HG03039 (cell line): ENCODE data around the gene COTL1.
"Not testable (repeated sequence)": the region's sequence is repeated elsewhere in the genome, so short reads cannot be mapped to it uniquely, and the experiment has no call there.

Experiments
- ATAC-seq: cut with Tn5 transposase; IDR thresholded peaks from one replicate; pipeline ENCODE4 v1.9.1; 2021; ENCODE audit warnings: mild to moderate bottlenecking, moderate library complexity; ENCODE audit not compliant: unreplicated experiment

The COTL1 gene

GRCh38 chr16:84535408-84535807 is 82.5 kb downstream of the COTL1 start:
- ATAC-seq, result no peak

- ATAC-seq, result no peak
These were observed 83.1 kb downstream of the COTL1 start for GRCh38 chr16:84534815-84535214.

GRCh38 chr16:84532855-84533486 is 84.9 kb downstream of the COTL1 start:
- ATAC-seq, result no peak

- ATAC-seq, result no peak
These were observed 85.6 kb downstream of the COTL1 start for GRCh38 chr16:84532291-84532724.

- no peak for ATAC-seq
These were observed 86.2 kb downstream of the COTL1 start for GRCh38 chr16:84531671-84532111.

GRCh38 chr16:84530590-84530989 is 87.3 kb downstream of the COTL1 start:
- no peak for ATAC-seq

- ATAC-seq, result no peak
These were observed 88.3 kb downstream of the COTL1 start for GRCh38 chr16:84529607-84530006.

- no peak for ATAC-seq
These were observed 89.6 kb downstream of the COTL1 start for GRCh38 chr16:84528322-84528721.

- ATAC-seq, result no peak
These were observed 90.2 kb downstream of the COTL1 start for GRCh38 chr16:84527532-84528269.

GRCh38 chr16:84526794-84527531 is 90.9 kb downstream of the COTL1 start:
- ATAC-seq, result no peak

- not testable (repeated sequence) for ATAC-seq
These were observed 92.8 kb downstream of the COTL1 start for GRCh38 chr16:84524941-84525581.

- no peak for ATAC-seq
These were observed 93.4 kb downstream of the COTL1 start for GRCh38 chr16:84524346-84524920.

- ATAC-seq, result no peak
These were observed 96.4 kb downstream of the COTL1 start for GRCh38 chr16:84521497-84521770.

- no peak for ATAC-seq
These were observed 97.0 kb downstream of the COTL1 start for GRCh38 chr16:84520725-84521496.

GRCh38 chr16:84519855-84520254 is 98.0 kb downstream of the COTL1 start:
- ATAC-seq, result no peak

- ATAC-seq, result no peak
These were observed 99.0 kb downstream of the COTL1 start for GRCh38 chr16:84518804-84519341.

GRCh38 chr16:84518220-84518619 is 99.7 kb downstream of the COTL1 start:
- ATAC-seq, result not testable (repeated sequence)

- no peak for ATAC-seq
These were observed 100.5 kb downstream of the COTL1 start for GRCh38 chr16:84517366-84517765.
